ENCODE data around the gene FAM204A.

DNA sequence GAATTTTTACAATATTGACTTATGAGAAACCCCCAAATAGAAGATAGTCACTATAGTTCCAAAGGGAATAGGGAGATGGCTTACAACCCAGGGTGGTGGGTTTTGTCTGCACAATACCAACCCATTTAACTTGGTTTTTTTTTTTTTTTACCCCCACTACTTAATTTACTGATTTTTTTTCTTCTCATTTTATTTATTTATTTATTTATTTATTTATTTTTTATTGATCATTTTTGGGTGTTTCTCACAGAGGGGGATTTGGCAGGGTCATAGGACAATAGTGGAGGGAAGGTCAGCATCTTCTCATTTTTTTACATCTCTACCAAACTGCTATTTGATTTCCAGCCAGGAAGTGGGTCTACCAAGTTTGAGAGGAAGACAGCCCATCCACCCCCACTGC lies 77.9 kb downstream of the FAM204A start:
- TF ChIP-seq GATA2 (IDR thresholded peaks at IDR 0.05; ENCODE audit: low read depth, low read length) (no peak), GATA3 (IDR thresholded peaks at IDR 0.05; ENCODE audit: low read depth, low read length) (no peak)

Data from SH-SY5Y (cell line).